GM12874 (cell line): Measurements from ENCODE around the gene FAM177A1.

Source experiments
- TF ChIP-seq, protein P1 (sequence below): IDR thresholded peaks from 2 replicates; pipeline ENCODE4 v1.5.1; 2011; ENCODE audit warnings: low read depth, mild to moderate bottlenecking, control low read depth, low read length, moderate library complexity; ENCODE audit not compliant: insufficient read depth

The FAM177A1 gene, protein sequence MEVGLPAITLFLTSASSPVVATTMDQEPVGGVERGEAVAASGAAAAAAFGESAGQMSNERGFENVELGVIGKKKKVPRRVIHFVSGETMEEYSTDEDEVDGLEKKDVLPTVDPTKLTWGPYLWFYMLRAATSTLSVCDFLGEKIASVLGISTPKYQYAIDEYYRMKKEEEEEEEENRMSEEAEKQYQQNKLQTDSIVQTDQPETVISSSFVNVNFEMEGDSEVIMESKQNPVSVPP

DNA sequence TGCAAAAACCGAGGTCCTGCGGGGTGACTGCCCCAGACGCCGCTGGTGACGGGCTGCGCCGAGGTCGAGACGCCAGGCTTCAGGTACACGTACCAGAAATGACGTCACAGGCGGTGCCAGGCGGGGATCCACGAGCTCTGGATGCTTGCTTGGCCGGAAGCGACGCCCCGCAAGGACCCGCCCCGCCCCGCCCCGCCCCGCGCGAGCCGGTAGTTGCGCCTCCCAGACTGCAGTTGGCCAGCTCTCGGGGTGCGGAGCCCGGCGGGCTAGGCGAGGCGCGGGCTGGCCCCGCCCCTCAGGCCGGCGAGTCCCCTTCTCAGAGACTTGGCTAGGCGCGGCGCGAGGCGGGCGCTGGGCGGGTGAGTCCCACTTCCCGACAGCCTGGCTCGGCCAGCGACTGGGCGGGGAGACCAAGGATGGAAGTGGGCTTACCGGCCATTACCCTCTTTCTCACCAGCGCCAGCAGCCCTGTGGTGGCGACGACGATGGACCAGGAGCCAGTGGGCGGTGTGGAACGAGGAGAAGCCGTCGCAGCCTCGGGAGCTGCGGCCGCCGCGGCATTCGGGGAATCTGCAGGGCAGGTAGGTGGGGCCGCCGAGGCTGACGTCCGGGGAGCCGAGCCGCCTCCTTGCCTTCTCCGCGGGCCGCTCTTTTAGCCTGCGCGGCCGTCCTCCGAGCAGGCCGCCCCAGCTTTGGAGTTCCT lies at the start of gene FAM177A1:
Gene FAM177A1 (plus strand): TSS at position 225 of the 703 bp plus-strand sequence. CDS start 192 bp downstream, at position 417.
- TF ChIP-seq, protein P1, sequence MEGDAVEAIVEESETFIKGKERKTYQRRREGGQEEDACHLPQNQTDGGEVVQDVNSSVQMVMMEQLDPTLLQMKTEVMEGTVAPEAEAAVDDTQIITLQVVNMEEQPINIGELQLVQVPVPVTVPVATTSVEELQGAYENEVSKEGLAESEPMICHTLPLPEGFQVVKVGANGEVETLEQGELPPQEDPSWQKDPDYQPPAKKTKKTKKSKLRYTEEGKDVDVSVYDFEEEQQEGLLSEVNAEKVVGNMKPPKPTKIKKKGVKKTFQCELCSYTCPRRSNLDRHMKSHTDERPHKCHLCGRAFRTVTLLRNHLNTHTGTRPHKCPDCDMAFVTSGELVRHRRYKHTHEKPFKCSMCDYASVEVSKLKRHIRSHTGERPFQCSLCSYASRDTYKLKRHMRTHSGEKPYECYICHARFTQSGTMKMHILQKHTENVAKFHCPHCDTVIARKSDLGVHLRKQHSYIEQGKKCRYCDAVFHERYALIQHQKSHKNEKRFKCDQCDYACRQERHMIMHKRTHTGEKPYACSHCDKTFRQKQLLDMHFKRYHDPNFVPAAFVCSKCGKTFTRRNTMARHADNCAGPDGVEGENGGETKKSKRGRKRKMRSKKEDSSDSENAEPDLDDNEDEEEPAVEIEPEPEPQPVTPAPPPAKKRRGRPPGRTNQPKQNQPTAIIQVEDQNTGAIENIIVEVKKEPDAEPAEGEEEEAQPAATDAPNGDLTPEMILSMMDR: no peak

DNA sequence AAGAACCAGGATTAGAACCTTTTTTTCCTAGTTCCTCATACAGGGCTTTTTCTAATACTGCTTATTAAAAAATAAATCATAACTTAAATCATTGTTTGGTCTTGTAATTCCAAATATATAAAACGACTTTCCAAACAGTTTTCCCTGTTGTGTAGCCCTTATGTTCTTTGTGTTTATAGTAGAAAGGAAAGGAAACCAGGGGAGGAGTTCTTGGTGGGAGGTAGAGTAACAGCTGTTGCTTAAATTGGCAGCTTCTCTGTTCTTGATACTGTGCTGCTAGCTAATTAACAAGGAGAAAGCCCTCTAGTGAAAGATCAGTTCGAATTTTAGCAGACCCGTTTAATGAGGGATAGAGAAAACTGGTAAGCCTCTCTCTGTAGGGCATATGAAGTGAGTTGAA lies 48.3 kb upstream of the FAM177A1 start:
- TF ChIP-seq, protein P1: no peak

DNA sequence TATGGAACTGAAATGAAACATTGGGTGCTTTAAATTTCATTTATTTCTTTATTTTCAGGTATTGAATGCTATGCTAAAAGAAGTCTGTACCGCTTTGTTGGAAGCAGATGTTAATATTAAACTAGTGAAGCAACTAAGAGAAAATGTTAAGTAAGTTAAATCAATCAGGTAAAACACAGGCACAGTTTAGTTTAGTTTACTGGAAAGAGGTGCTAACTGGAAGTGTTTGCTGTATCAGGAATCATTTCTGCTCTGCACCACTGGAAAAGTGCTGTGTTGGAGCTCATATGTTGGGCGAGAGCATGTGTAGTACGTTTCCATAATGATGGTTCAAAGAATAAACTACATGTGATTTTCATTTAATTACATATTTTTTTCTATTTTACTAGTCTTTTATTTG lies 46.6 kb upstream of the FAM177A1 start:
- TF ChIP-seq, protein P1: no peak

DNA sequence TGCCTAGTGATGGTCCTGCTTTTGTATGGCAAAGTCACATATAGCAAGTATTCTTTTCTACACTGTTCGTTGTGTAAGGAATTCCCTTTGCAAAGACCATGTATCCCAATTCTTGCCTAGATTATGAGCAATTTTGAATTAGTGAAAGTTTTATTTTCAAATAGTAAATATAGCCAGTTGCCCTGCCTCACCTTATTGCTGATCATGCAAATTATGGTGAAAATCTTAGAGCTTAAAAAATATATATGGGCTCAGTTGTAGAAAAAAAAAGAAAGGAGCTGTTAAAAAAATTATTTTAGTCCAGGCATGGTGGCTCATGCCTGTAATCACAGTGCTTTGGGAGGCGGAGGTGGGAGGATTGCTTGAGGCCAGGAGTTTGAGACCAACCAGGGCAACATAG lies 44.5 kb upstream of the FAM177A1 start:
- TF ChIP-seq, protein P1: no peak

DNA sequence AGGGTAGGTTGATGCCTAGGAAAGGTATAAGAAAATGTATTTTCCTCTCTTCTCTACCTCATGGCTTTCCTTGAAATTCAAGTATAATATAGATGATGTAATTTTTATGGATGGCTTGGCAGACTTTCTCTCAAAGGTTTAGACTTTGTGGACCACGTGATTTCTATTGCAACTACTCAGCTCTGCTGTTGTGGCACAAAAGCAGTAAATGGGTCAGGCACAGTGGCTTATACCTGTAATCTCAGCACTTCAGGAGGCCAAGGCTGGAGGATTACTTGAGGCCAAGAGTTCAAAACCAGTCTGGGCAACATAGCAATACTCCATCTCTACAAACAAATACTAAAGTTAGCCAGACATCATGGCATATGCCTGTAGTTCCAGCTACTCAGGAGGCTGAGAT lies 41.2 kb upstream of the FAM177A1 start:
- TF ChIP-seq, protein P1: no peak

DNA sequence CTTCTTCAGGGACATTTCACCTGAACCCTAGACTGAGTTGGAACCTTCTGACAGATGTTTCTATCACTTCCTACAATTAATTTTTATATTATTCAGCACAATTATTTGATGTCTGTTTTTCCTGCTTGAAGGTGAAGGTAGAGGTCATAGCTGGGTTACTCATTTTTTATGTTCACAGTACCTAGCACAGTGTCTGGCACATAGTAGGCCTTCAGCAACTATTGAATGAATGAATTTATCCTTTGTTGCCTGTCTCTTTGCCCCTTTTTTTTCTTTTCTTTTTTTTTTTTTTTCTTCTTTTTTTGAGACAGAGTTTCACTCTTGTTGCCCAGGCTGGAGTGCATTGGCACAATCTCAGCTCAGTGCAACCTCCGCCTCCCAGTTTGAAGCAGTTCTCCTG lies 29.5 kb upstream of the FAM177A1 start:
- TF ChIP-seq, protein P1: no peak

DNA sequence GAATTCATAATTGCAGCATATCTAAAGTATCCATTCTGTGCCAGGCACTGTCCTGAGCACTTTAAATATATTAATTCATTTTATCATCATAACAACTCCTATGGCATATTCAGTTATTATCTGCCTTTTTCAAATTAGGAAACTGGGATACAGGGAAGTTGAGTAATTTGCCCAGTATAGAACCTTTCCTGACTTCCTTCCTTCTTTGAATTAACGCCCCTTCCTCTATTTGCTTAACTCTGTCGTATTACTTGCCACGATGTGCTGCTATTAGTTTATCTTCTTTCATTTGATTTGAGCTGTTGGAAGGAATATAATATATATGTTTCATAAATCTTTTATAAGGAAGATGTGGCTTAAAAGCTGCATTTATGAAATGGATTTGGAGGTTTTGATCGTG lies 25.4 kb upstream of the FAM177A1 start:
- TF ChIP-seq, protein P1: no peak
